Left kidney (tissue), 2 donors: ENCODE measurements around the gene PLK3. TPM values are rescaled to one million over a fixed set of nuclear protein-coding genes. Genes with fewer than 3 reads are reported as not detected.
"Not testable (repeated sequence)": the region's sequence is repeated elsewhere in the genome, so short reads cannot be mapped to it uniquely, and the experiment has no call there.

Experiments
- DNase-seq: peaks from one replicate; pipeline ENCODE4 v3.0.0-alpha.2; 2013
- polyA plus RNA-seq: library from polyadenylated mRNA; unstranded; fragments of 120-200 nt; gene quantifications from one replicate; pipeline ENCODE4 v1.2.1, GENCODE V29; 2013; ENCODE audit not compliant: insufficient read length

PLK3 gene
- polyA plus RNA-seq, 1 donor, result 5.9 TPM

DNA sequence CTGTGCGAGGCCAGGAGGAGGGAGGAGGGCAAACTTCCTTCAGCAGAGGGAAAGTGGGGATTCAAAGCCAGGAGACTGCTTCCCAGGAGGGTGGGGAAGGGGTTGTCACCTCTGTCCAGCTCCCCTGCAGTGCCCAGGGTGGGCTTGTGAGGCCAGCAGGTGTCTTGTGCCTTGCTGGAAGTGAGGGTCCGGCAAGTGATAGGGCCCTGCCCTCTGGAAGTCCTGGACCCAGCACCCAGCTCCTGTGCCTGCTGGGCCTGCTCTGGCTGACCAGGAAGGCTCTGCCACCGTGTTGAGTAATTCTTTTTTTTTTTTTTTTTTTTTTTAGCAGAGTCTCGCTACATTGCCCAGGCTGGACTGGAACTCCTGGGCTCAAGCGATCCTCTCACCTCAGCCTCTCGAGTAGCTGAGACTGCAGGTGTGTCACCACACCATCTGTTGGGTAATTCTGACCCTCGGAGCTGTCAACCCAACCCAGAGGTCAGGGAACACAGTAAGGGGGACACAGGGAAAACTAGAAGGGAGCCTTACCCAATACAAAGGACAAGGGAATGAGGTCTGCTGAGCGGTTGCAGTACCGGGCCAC lies 13.2 kb upstream of the PLK3 start:
- no peak for DNase-seq

DNA sequence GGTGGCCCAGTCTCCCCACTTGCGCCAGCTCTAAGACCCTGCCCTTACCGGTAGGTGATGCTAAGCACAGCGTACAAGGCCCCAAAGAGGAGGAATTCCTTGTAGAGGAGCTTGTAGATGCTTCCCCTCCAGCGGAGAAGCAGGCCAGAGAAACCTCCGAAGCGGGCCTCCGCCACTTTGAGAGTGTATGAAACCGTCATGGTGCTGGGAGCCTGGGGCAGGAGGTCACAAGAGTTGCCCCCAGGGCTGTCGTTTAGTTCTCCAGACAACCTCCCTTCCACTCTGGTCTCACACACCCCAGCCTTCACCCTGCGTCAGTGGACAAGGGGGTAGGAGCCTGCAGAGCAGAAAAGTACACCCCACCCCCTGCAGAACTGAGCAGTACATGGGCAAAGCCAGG lies 12.7 kb upstream of the PLK3 start:
- no peak for DNase-seq

DNA sequence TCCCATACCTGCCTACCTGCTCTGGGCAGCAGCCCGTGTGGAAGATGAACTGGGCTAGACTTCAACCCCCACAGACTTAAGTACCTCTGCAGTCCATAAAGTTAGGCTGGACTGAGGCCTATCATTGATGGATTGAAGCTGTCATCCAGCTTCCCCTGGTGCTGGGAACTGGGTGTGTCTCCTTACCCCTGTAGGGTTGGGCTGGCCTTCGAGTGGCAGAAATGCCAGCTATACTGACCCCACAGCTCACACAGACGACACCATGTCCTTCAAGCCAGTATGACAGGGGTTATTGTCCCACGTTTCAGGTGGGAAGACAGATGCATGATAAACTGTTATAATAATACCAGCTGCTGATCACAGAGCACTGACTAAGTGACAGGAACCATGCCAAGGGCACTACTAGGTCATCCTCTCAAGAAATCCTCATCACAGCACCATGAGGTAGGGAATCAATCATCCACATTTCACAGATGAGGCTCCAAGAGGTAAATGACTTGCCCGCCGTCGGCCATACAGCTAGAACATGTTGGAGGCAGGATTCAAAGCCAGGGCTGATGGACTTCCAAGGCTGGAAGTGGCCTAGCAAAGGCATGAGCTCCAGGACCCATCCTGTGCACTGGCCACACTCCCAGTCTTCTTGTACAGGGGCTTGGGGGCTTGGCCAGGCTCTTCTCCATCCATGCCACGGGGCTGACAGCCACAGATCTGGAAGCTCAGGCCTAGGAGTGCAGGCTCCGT lies 11.9 kb upstream of the PLK3 start, which contains the start of gene BEST4:
BEST4 (minus strand) TSS at position 51 of the 741 bp plus-strand sequence. CDS start 465 bp downstream, outside the sequence.
- no peak for DNase-seq

DNA sequence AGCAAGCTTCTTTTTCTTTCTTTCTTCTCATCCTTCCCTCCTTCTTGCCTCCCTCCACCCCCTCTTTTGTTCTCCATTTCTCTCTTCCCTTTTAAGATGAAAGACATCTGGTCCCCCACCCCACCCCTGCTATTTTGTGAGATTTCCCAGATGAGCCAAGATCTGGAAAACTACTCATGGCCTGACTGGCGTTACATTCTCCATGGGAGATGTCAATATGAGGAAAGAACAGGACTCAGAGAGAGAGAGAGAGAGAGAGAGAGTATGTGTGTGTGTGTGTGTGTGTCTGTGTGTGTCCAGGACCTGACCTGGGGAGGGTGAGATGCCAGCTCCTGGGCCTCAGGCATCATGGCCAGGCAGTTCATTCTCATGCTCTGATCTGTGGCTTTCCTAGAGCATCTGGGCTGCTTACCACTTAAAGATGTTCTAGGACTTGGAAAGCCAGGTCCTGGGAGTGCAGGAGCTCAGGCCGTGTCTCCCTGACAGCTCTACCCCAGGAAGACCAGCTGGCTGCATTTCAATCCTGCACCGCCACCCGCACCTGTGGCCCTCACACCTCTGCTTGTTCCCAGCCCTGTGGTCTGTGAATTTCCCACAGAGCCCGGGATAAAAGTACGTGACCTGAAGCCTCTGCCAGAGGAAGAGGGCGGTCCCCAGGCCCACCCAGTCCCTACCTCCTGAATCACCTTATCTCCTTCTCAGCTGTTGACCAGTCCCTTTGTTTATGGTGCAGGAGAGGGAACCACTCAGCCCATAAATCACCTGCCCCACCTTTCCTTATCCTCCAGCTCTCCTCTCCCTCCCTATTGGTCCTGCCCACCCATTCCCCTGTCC lies 9.0 kb upstream of the PLK3 start:
- no peak for DNase-seq

DNA sequence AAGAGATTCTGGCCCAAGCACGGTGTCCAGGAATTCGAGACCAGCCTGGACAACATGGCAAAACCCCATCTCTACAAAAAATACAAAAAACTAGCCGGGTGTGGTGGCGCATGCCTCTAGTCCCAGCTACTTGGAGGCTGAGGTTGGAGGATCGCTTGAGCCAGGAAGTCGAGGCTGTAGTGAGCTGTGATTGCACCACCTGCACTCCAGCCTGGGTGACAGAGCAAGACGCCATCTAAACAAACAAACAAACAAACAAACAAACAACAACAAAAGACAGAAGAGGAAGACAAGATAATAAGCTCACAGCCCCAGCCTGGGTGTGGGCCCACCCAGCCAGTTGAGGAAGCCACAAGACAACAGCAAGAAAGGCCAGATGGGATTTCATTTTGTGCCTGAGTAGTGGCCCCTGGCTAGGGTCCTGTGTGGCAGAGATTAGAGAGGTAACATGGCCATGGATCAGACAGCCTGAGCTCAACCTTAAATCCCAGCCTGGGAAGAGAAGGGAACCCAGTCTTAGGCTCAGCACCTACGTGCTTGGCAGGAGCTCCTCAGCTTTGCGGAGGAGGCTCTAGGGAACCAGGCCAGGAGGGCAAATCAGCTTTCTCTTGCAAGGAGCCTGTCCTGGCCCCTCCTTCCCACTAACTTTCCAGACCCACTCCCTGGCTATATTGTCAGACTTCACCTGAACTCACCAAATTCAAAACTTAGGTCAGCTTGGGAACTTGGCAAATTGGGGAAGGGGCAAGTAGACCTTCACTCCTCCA lies 7.3 kb upstream of the PLK3 start:
- DNase-seq, result no peak

DNA sequence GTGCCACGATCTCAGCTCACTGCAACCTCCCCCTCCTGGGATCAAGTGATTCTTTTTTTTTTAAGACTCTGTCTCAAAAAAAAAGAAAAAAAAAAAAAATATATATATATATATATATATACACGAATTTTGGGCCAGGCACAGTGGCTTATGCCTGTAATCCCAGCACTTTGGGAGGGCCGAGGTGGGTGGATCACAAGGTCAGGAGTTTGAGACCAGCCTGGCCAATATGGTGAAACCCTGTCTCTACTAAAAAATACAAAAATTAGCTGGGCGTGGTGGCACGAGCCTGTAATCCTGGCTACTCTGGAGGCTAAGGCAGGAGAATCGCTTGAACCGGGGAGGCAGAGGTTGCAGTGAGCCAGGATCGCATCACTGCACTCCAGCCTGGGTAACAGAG lies 2.3 kb upstream of the PLK3 start:
- DNase-seq, result not testable (repeated sequence)

DNA sequence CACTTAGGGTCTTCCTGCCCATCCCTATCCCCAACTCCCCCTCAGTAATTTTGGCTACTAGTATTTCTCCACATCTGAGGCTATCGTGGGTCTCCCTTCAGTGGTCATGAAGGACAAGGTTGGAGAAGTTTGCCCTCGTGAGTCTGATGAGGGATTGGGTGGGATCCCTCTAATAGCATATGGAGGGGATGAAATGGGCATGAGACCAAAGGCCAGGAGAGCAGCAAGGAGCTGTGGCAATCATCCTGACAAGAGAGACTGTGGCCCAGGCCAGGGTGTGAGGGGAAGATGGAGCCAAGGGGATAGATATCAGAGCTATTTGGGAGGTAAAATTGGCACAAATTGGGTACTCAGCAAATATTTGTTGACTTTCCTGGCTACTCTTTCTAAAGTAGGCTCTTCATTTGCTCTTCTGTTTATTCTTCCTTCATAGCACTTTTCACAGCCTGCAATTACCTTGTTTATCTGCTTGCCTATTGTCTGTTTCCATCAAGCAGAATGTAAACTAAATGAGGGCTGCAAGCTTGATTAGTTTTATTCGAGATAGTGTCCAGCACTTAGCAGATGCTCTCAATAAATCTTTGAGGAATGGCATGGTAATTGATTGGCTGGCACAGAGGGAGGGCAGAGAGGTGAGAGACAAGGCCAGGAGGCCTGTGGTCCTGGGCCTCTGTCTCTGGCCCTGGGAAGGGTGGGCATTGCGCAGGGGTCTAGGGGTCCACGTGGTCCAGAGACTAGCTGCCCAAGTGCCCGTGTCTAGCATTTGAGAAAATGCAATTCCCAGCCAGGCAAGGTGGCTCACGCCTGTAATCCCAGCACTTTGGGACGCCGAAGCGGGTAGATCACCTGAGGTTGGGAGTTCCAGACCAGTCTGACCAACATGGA lies 1.5 kb upstream of the PLK3 start:
- no peak for DNase-seq

DNA sequence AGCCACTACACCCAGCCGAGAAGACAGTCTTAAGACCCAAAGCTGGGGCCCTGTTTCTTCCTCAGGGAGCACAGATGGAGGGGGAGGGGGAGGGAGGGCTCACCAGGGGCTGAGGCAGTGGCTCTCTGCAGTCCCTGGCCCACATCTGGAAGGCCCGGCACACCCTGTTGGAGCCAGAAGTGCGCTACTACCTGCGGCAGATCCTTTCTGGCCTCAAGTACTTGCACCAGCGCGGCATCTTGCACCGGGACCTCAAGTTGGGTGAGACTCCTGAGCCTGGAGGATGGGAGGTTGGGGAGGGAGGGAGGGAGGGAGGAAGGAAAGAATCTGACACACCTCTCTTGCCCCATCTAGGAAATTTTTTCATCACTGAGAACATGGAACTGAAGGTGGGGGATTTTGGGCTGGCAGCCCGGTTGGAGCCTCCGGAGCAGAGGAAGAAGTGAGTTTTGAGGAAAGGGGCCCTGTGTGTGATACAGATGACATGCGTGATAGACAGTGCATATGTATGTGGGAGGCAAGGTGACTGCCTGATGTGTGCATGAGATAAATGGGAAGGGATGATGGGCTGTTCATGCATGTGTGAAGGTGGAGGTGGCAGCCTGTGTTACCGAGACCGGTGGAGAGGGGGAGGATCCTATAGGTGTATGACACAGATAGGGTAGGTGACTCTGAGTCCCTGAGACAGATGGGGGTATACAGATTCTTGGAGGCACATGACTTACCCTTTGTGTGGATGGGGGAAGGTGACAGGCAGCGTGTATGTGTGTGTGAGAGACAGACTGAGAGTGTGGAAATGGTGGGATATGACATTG lies 1.5 kb downstream of the PLK3 start:
- DNase-seq, result no peak

DNA sequence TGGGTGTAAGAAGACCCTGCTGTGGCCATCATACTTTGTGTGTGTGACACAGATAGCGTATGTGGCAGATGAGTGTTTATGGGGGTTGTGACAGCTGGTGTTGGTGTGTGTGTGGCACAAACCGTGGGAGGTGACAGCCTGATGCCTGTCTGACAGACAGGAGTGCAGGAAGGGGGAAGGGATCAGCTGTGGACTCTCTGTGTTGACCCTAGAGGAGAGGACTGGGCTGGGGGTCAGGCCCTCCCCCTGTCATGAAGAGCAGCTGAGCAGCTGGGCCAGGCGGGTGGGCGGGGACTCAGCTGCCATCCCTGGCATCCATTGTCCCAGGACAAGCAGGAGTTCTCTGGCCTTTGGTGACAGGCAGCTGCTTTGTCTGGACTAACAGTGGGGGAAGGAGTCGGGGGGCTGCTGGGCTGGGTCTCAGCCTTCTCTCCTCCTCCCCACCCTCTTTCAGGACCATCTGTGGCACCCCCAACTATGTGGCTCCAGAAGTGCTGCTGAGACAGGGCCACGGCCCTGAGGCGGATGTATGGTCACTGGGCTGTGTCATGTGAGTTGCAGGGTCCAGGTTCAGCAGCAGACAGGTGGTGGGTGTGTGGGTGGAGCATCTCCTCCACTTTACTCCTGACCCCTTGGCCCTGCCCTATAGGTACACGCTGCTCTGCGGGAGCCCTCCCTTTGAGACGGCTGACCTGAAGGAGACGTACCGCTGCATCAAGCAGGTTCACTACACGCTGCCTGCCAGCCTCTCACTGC lies 2.3 kb downstream of the PLK3 start:
- peak; percentile 26 for DNase-seq

DNA sequence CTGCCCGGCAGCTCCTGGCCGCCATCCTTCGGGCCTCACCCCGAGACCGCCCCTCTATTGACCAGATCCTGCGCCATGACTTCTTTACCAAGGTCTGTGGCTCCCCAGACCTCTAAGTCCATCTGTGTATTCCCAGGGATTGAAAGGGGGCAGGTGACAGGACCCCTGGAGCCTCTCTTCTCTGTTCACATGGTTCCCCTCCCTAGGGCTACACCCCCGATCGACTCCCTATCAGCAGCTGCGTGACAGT lies 2.8 kb downstream of the PLK3 start:
- DNase-seq, result no peak

DNA sequence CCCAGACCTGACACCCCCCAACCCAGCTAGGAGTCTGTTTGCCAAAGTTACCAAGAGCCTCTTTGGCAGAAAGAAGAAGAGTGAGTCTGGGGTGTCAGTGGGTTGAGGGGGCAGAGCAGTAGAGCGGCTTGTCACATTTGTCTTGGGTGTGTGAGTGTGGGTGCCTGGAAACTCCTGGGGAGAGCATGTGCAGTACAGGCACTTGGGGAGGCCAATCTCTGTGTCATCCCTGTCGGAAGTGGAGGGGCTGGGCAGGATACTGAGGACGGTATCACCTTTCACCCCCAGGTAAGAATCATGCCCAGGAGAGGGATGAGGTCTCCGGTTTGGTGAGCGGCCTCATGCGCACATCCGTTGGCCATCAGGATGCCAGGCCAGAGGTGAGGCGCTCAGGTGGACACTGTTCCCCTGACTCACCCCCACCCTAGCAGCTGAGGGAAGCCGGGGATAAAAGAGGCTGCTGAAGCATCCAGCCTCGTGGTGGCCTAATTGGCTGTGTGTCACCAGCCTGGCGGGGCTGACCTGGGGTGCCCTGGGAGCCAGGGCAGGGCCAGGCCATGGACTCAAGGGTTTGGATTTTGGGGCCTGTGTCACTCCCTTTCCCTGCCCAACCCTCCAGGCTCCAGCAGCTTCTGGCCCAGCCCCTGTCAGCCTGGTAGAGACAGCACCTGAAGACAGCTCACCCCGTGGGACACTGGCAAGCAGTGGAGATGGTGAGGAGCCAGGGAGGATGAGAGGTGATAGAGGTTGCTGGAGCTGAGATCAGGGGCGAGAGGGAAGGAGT lies 3.3 kb downstream of the PLK3 start:
- DNase-seq, result no peak

DNA sequence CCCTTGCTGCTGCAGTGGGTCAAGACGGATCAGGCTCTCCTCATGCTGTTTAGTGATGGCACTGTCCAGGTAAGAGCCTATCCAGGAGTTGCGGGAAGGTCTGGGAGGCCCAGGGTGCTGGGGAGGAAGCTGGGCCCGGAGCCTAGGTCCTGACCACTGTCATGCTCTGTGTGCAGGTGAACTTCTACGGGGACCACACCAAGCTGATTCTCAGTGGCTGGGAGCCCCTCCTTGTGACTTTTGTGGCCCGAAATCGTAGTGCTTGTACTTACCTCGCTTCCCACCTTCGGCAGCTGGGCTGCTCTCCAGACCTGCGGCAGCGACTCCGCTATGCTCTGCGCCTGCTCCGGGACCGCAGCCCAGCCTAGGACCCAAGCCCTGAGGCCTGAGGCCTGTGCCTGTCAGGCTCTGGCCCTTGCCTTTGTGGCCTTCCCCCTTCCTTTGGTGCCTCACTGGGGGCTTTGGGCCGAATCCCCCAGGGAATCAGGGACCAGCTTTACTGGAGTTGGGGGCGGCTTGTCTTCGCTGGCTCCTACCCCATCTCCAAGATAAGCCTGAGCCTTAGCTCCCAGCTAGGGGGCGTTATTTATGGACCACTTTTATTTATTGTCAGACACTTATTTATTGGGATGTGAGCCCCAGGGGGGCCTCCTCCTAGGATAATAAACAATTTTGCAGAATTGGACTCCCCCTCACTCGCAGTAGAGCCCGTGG lies 5.3 kb downstream of the PLK3 start:
- DNase-seq, result no peak

DNA sequence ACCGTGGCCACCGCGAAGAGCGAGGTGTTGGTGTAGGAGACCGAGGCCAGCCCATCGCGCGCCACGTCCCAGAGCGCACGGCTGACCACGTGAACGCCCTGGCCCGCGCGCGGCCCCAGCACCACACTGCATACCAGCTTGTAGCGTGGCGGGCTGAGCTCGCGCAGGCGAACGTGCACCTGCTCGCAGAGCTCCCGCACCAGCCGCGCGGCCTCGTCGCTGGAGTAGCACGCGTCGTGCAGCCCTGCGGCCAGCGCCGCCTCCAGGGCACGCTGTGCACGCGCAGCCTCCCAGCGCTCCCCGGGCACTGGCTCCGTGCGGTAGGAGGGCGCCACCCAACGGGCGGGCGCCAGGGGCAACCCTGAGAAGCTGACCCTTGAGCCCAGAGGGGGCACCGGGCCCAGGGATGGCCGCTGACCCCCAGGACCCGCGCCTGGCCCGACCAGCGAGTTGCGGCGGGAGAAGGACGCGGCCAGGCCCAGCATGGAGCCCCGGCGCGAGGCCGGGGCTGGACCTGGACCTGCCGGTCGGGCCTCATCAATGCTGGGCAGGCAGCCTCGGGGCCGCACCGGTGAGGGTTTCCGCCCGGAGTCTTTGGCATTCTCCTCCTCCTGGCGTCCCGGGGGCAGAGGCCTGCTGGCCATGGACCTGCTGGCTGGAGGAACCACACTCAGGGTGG lies 6.0 kb downstream of the PLK3 start:
- no peak for DNase-seq

DNA sequence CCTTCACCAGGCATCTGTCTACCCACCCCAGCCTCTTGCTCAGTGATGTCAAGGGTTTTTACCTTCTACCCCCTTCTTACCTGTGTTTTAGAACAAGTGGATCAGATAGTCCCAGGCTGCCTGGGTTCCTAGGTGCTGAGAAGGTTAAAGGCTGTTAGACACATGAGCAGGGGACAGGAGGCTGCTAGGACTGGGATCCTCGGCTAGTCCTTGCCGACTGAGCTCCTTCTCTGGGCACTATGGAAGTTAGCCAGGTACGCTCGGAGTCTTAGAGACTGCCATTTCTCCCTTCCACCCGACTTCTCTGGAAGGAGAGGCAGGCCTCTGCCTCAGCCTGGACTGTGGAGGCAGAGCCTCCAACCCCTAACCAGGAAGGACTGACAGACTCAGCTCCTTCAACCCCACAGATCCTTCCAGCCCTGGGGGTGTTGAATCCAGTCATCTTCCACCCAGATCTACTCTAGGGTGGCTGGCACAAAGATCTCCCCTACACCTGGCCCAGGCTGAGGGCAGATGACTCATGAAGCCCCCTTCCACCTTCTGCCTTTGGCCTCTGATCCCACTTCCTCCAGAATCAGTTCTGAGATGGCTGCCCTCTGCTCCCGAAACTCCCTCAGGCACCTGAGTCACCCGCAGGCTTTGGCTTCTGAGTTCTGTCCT lies 6.7 kb downstream of the PLK3 start, which contains the start of gene DYNLT4:
DYNLT4 (minus strand) TSS at position 648 of the 660 bp plus-strand sequence. CDS start 683 bp downstream, outside the sequence.
- DNase-seq, result no peak

DNA sequence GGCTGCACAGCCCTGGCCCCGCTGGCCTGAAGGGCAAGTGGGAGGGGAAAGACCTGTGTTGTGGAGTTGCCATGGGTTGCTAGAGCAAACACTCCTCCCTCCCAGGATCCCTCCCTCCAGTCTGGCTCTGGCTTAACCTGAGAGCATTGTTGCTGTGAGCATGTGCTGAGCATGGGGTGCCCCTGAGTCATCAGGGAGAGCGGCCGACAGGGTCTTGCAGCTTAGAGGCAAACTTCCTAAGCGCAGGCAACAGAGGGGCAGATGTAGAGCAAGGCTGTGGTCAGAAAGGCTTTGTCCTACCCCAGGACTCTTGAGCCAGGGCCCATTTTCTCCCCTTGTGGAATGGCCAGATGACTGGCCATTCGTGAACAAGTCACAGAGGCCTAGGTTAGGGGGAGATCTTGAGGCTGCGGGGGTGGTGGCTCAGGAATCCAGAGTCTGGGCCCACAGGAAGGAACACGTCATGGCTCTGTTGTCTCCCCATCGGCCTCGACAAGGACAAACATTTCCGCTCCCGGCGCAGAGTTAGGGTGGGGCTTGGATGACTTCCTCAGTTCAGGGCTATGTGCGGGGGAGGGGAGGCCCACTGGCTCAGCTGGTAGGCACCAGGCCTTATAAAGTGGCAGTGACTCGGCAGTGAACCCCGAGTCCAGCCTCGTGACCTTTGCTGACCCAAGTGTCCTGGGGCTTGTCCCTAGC lies 7.3 kb downstream of the PLK3 start:
- peak; percentile 90 for DNase-seq
